Type B pancreatic cell (in vitro differentiated cells): Measurements from ENCODE around the gene NYNRIN. TPM values are rescaled to one million over a fixed set of nuclear protein-coding genes. Genes with fewer than 3 reads are reported as not detected.
"Not testable (repeated sequence)": the region's sequence is repeated elsewhere in the genome, so short reads cannot be mapped to it uniquely, and the experiment has no call there.

ENCODE experiments used
- DNase-seq: peaks from one replicate; pipeline ENCODE4 v3.0.0; 2021; ENCODE audit warnings: mixed read lengths; ENCODE audit not compliant: unreplicated experiment; ENCODE audit errors: extremely low spot score
- H3K27ac Mint-ChIP-seq: 2 replicates; pipeline ENCODE4 v1.8.0; 2021; ENCODE audit warnings: mild to moderate bottlenecking, mixed read lengths
- H3K27me3 Mint-ChIP-seq: 2 replicates; pipeline ENCODE4 v1.8.0; 2021; ENCODE audit warnings: mixed read lengths
- H3K36me3 Mint-ChIP-seq: 2 replicates; pipeline ENCODE4 v1.8.0; 2021; ENCODE audit warnings: mixed read lengths
- H3K4me1 Mint-ChIP-seq: one replicate; pipeline ENCODE4 v1.8.0; 2021; ENCODE audit warnings: mixed read lengths; ENCODE audit not compliant: unreplicated experiment
- H3K4me3 Mint-ChIP-seq: 2 replicates; pipeline ENCODE4 v1.8.0; 2021; ENCODE audit warnings: mild to moderate bottlenecking, mixed read lengths
- H3K9me3 Mint-ChIP-seq: 2 replicates; pipeline ENCODE4 v1.8.0; 2021; ENCODE audit warnings: mixed read lengths
- long read RNA-seq: library from polyadenylated mRNA; unstranded; transcript quantifications from one replicate; pipeline ENCODE4 v2.0.0, GENCODE V29; 2020
- total RNA-seq: library from RNA; stranded (reverse); gene quantifications from 2 replicates; pipeline ENCODE4 v1.2.1, GENCODE V29; 2021; ENCODE audit warnings: low replicate concordance
- TF ChIP-seq, protein P1 (sequence below): fragments of 200-600 bp; sonication (generic); conservative IDR thresholded peaks from 2 replicates; pipeline ENCODE4 v1.5.0; 2021; ENCODE audit warnings: antibody characterized with exemption, mild to moderate bottlenecking

Gene NYNRIN
- total RNA-seq, result 79.2 and 129 TPM in 2 replicates
- long read RNA-seq, partial matches to known transcripts, result 1 of 37 reads
- long read RNA-seq, other reads (novel, unspliced or antisense), result 36 of 37 reads

DNA sequence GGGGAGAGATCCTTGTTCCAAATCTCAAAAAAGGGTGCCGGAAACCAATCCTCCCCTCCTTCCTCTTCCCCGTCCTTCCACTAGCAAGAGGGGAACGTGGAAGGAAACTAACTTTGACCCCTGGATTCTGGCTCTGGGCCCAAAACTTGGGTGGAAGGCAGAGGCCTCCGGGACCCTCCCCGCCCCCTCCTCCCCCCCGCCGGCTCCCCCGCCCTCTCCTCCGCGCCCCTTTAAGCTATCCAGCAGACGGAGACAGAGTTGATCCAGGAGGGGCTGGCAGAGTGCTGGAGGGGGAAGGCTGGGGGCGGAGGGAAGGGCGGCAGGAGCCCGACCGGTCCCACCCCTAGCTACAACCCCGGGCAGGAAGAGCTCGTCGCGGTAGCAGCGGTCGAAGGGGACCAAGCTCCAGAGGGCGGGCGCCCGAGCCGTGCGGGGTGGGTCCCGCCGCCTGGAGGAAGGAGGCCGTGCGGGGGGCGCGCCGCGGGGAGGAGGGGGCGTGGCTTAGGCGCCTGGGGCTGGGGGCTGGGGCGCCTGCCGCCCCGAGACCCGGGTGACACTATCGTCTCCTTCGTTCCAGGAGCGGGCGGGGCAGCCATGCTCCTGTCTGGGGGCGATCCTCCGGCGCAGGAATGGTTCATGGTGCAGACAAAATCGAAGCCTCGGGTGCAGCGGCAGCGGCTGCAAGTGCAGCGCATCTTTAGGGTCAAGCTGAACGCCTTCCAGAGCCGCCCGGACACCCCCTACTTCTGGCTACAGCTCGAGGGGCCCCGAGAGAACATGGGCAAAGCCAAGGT is at the start of gene NYNRIN:
TSS of gene NYNRIN (plus strand) at position 351 of the 794 bp plus-strand sequence. CDS start at position 595, 244 bp downstream.
- no peaks in the 10 kb centered on the region for H3K27me3 Mint-ChIP-seq
- peak within 1 kb of the TSS; percentile 91 for H3K27ac Mint-ChIP-seq
- no peaks in the 10 kb centered on the region for H3K9me3 Mint-ChIP-seq
- peak within 1 kb of the TSS; percentile 96 for H3K4me3 Mint-ChIP-seq
- peaks cover 7% of the 10 kb centered on the region for H3K36me3 Mint-ChIP-seq
- peaks cover 63% of the 10 kb centered on the region for H3K4me1 Mint-ChIP-seq
- TF ChIP-seq, protein P1, sequence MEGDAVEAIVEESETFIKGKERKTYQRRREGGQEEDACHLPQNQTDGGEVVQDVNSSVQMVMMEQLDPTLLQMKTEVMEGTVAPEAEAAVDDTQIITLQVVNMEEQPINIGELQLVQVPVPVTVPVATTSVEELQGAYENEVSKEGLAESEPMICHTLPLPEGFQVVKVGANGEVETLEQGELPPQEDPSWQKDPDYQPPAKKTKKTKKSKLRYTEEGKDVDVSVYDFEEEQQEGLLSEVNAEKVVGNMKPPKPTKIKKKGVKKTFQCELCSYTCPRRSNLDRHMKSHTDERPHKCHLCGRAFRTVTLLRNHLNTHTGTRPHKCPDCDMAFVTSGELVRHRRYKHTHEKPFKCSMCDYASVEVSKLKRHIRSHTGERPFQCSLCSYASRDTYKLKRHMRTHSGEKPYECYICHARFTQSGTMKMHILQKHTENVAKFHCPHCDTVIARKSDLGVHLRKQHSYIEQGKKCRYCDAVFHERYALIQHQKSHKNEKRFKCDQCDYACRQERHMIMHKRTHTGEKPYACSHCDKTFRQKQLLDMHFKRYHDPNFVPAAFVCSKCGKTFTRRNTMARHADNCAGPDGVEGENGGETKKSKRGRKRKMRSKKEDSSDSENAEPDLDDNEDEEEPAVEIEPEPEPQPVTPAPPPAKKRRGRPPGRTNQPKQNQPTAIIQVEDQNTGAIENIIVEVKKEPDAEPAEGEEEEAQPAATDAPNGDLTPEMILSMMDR, result peak; percentile 37
- no peak for DNase-seq

DNA sequence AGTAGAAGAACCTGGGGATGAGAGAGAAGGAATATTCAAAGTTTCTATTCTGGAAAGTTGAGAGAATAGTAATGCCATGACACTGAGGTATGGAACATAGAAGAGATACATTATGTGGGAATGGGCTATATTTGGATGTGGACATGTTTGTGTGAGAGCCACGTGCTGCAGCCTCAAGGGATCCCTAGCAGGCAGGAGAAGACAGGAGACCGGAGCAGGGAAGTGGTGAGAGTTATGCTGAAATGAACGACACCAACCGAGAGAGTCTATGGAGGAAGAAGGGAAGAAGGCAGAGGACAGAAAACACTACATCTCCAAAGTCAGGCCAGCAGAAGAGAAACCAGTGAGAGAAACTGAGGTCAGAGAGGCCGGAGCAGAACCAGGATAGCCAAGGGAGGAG is 49.1 kb upstream of the NYNRIN start:
- no peaks in the 10 kb centered on the region for H3K9me3 Mint-ChIP-seq
- TF ChIP-seq, protein P1, result no peak
- H3K27me3 Mint-ChIP-seq, result peaks cover 83% of the 10 kb centered on the region
- no peak overlapping the region for H3K4me3 Mint-ChIP-seq
- DNase-seq, result no peak
- no peaks in the 10 kb centered on the region for H3K36me3 Mint-ChIP-seq
- peaks cover 6% of the 10 kb centered on the region for H3K4me1 Mint-ChIP-seq
- H3K27ac Mint-ChIP-seq, result no peak overlapping the region

GRCh38 chr14:24351517-24351916 is 47.3 kb upstream of the NYNRIN start:
- Mint-ChIP-seq H3K4me3 (no peak overlapping the region), H3K27me3 (peaks cover 69% of the 10 kb centered on the region), H3K4me1 (peaks cover 6% of the 10 kb centered on the region), H3K9me3 (no peaks in the 10 kb centered on the region), H3K27ac (no peak overlapping the region), H3K36me3 (no peaks in the 10 kb centered on the region)
- TF ChIP-seq, protein P1, result no peak
- no peak for DNase-seq

- H3K9me3 Mint-ChIP-seq, result no peaks in the 10 kb centered on the region
- no peak for DNase-seq
- no peak overlapping the region for H3K27ac Mint-ChIP-seq
- TF ChIP-seq, protein P1, result no peak
- H3K4me3 Mint-ChIP-seq, result no peak overlapping the region
- H3K4me1 Mint-ChIP-seq, result peaks cover 6% of the 10 kb centered on the region
- peaks cover 62% of the 10 kb centered on the region for H3K27me3 Mint-ChIP-seq
- no peaks in the 10 kb centered on the region for H3K36me3 Mint-ChIP-seq
Measured at GRCh38 chr14:24353559-24354481, 45.0 kb upstream of the NYNRIN start.

DNA sequence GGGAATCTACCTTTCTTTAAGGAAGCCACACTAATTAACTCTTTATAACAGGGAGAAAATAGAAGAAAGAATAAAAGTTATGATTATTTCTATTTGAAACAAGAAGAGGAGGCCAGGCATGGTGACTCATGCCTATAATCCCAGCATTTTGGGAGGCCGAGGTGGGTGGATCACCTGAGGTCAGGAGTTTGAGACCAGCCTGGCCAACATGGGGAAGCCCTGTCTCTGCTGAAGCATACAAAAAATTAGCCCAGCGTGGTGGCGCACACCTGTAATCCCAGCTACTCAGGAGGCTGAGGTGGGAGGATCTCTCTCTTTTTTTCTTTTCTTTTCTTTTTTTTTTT is 44.3 kb upstream of the NYNRIN start:
- H3K4me3 Mint-ChIP-seq, H3K36me3 Mint-ChIP-seq, H3K4me1 Mint-ChIP-seq, DNase-seq, H3K27ac Mint-ChIP-seq, H3K9me3 Mint-ChIP-seq: not testable (repeated sequence)
- H3K27me3 Mint-ChIP-seq, result peaks cover 56% of the 10 kb centered on the region
